IPS DF 4.7 (cell line): Measurements from ENCODE around the gene C4orf46.
A peak's percentile ranks its signal among the peaks of the same experiment; 100 is the strongest.
"Not testable (repeated sequence)": the region's sequence is repeated elsewhere in the genome, so short reads cannot be mapped to it uniquely, and the experiment has no call there.

ENCODE experiments used
- DNase-seq: peaks from one replicate; pipeline ENCODE4 v3.0.0-alpha.2; 2013; ENCODE audit warnings: low spot score; ENCODE audit errors: extremely low read depth

C4orf46 gene

DNA sequence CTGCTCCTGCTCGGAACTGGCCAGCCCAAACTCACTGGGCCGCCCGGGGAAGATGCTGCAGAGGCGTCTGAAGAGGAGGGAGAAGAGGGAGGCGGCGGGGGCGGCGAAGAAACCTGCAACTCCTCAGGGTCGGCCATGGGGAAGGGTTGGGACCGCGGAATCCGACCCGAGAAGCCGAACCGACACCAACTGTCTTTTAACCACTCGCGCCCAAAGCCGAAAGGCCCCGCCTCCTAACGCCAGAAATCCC, at the start of gene C4orf46:
C4orf46 (minus strand) TSS at position 223 of the 250 bp plus-strand sequence; CDS start at position 137, 86 bp downstream.
- no peak for DNase-seq

DNA sequence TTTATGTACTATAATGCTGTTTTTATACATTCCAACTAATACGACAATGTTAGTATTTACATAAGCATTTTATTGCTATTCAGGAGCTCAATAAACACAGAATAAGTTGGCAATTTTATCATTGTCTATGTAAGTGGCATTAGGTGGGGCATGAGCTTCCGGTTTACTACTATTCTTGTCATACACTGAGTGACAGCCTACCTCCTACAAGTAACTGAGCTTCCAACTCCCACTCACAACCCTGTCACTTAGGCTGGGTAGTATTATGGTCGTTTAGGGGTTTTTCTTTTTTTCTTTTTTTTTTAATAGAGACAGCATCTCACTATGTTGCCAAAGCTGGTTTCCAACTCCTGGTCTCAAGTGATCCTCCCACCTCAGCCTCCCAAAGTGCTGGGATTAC, 44.1 kb upstream of the C4orf46 start:
- DNase-seq = no peak

- no peak for DNase-seq
Observed at GRCh38 chr4:158714937-158715336, 43.2 kb upstream of the C4orf46 start.

GRCh38 chr4:158712622-158713021, 40.9 kb upstream of the C4orf46 start:
- not testable (repeated sequence) for DNase-seq

DNA sequence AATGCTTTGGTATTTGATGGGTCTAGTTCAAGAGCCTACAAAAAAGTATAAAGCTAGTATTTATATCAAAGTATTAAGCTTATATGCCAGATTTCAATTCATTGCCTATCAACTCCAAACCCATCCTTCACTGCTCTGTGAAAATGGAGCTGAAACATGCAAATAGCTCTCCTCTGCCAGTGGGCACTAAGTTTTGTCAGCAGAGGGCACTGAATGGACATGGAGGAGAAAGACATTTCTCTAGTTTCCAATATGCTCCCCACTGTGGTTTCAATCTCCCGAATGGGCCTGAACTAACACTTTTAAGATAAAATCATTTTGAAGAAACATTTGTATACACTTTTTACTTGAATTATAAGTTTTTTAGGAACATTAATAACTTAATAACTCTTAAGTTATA, 39.1 kb upstream of the C4orf46 start:
- no peak for DNase-seq

- no peak for DNase-seq
Observed at GRCh38 chr4:158704274-158704673, 32.6 kb upstream of the C4orf46 start.

- no peak for DNase-seq
Observed at GRCh38 chr4:158688813-158689212, 17.1 kb upstream of the C4orf46 start.

GRCh38 chr4:158682066-158682465, 10.4 kb upstream of the C4orf46 start:
- DNase-seq = no peak

GRCh38 chr4:158681629-158682028, 9.9 kb upstream of the C4orf46 start:
- DNase-seq = no peak

GRCh38 chr4:158678767-158679166, 7.1 kb upstream of the C4orf46 start:
- DNase-seq = no peak

- no peak for DNase-seq
Observed at GRCh38 chr4:158676076-158676475, 4.4 kb upstream of the C4orf46 start.

GRCh38 chr4:158673633-158674032, 1.9 kb upstream of the C4orf46 start:
- no peak for DNase-seq

DNA sequence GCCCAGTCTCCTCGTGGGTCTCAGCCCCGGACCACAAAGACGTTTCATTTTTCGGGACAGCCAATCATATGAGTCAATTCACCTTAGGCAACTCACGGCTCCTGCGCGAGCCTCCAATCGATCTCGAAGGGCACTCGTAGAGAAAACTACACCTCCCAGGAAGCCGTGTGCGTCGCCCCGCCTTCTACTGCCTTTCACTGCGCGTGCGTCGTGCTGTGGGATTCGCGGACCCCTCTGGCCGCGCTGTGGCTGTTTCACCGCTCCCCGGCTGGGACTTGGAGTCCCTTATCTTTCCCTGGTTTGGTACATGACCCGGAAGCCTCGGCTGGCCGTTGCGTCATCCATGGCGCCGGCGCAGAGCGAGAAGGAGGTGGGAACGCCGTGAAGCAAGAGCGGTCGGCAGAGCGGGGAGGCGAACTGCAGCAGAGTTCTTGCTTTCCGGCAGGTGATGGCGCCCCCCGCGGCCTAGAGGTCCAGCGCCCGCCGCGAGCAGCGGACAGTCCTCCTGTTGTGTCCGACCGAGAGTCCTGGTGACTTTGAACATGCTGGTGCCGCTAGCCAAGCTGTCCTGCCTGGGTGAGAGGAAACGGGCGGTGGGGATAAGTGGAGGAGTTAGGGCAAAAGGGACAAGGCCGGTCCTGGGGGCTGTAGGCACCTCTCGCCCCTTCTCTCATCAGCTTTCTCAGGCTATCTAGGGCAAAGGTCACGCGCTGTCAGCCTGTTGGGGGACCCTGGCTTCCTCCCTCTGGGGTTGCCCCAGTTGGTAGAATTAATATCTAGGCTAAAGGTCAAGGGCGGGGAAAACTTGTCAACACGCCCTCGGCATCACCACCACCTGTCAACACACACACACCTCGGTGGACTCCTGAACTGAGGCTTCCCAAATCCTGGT, 474 bp upstream of the C4orf46 start, which contains the start of gene ETFDH:
ETFDH (plus strand) TSS at position 382 of the 892 bp plus-strand sequence; CDS start at position 543, 161 bp downstream.
- DNase-seq = peak; percentile 95

GRCh38 chr4:158670975-158671664, 567 bp downstream of the C4orf46 start:
- DNase-seq = no peak

DNA sequence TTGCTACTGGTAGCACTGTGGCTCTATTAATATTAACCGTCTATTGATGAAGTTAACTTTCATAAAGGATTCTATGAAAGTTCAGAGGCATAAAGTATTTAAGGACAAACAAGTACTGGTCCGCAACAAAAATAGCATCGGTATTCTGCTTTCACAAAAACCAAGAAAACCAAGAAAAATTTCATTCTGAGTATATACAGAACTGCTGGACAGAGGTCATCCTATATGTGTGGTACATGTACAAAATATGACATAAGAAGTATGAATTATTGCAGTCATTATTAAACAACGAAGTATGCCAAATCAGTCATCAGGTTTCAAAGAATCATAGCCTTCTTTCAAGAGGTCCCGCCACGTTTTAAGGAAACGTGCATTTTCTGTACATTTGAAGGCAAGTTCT, 2.4 kb downstream of the C4orf46 start:
- no peak for DNase-seq

- DNase-seq = no peak
Observed at GRCh38 chr4:158667651-158668198, 4.0 kb downstream of the C4orf46 start.

DNA sequence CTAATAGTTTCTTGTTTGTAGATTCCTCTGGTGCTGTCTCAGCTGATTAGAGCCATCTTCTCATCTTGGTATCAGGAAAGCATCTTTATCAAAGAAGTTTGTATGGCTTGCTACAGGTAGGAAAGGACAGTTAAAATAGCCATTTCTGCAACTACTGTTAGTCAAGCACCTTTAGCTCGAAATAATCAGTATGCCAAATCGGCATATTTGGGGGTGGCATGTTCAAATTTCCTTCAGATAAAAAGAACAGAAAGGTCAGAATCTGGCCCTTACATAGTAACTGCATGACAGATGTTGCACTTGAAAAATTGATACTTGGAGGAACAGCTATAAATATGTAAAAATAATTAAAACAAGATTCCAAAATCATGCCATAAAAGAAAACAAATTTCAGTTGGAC, 4.8 kb downstream of the C4orf46 start:
- DNase-seq = no peak

GRCh38 chr4:158664806-158665205, 6.9 kb downstream of the C4orf46 start:
- DNase-seq = no peak

- not testable (repeated sequence) for DNase-seq
Observed at GRCh38 chr4:158663707-158664625, 7.7 kb downstream of the C4orf46 start.

DNA sequence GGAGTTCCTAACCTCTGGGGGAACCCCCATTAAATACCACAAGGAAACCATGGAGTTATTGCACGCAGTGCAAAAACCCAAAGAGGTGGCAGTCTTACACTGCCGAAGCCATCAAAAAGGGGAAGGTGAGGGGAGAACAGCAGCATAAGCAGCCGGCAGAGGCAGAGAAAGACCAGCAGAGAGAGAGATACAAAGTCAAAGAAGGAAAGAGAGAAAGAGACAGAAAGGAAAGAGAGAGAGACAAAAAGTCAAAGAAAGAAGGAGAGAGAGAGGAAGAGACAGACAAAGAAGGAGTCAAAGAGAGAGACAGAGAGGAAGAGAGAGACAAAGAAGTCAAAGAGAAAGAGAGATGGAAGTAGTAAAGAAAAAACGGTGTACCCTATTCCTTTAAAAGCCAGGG, 8.4 kb downstream of the C4orf46 start:
- not testable (repeated sequence) for DNase-seq

DNA sequence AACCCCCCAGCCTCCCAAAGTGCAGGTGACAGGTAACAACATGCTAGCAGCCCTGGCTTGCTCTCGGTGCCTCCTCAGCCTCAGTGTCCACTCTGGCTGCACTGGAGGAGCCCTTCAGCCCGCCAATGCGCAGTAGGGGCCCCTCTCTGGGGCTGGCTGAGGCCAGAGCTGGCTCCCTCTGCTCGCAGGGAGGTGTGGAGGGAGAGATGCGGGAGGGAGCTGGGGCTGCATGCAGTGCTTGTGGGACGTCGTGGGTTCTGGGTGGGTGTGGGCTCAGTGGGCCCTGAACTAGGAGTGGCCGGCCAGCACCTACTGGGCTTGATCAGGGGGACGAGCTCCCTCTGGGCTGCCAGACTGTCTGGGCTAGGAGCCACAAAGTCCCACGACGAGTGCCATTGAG, 14.4 kb downstream of the C4orf46 start:
- no peak for DNase-seq
